Sigmoid colon (tissue), 7 donors: ENCODE measurements around the gene IVD. TPM values are rescaled to one million over a fixed set of nuclear protein-coding genes. Genes with fewer than 3 reads are reported as not detected.

Source experiments
- DNase-seq: peaks from one replicate; pipeline ENCODE4 v3.0.0-alpha.2; 2019
- H3K27ac ChIP-seq, 4 donors: fragments of 200-600 bp; sonication (generic); one replicate each; pipeline ENCODE4 v1.5.1; 2016 to 2019; ENCODE audit warnings: mild to moderate bottlenecking in 1 of 4
- H3K27me3 ChIP-seq, 3 donors: fragments of 200-600 bp; sonication (generic); one replicate each; pipeline ENCODE4 v1.5.1; 2019; ENCODE audit warnings: mild to moderate bottlenecking in 1 of 3
- H3K36me3 ChIP-seq, 4 donors: fragments of 200-600 bp; sonication (generic); one replicate each; pipeline ENCODE4 v1.5.1; 2016 to 2019
- H3K4me1 ChIP-seq, 4 donors: fragments of 200-600 bp; sonication (generic); one replicate each; pipeline ENCODE4 v1.5.1; 2017 to 2019
- H3K4me3 ChIP-seq, 4 donors: fragments of 200-600 bp; sonication (generic); one replicate each; pipeline ENCODE4 v1.5.1; 2017 to 2019; ENCODE audit warnings: mild to moderate bottlenecking in 2 of 4, moderate library complexity in 1 of 4
- H3K9me3 ChIP-seq, 4 donors: fragments of 200-600 bp in 3 of 4; sonication (generic) in 3 of 4; one replicate each; pipeline versions ENCODE4 v1.5.1 to v1.6.1; 2013 to 2019
- EP300 ChIP-seq, 4 donors: sonication (generic); formaldehyde crosslinking; IDR thresholded peaks; one replicate each; pipeline ENCODE4 v1.6.1; 2017; ENCODE audit warnings: antibody characterized with exemption in 4 of 4
- POLR2A ChIP-seq, 2 donors: fragments of 450-650 bp; IDR thresholded peaks; one replicate each; pipeline ENCODE4 v1.6.1; 2016; ENCODE audit warnings: antibody characterized with exemption in 2 of 2, mild to moderate bottlenecking in 2 of 2, moderate library complexity in 2 of 2
- POLR2AphosphoS5 ChIP-seq, 4 donors: sonication (generic); formaldehyde crosslinking; IDR thresholded peaks; one replicate each; pipeline ENCODE4 v1.6.1; 2017; ENCODE audit warnings: antibody characterized with exemption in 4 of 4
- WGBS, 2 donors: extraction: QIAGEN DNeasy Blood & Tissue Kit; methylation state at CpG; one replicate each; pipeline ENCODE4 v1.1.7; 2013; 5-methylcytosine and 5-hydroxymethylcytosine counted together
- intact Hi-C: fragments of 100-400 bp; cut with DNase I; formaldehyde crosslinking; loops from one replicate; pipeline ENCODE4 v1.15.1; 2023
- polyA plus RNA-seq, 3 donors: library from polyadenylated mRNA; stranded (reverse); fragments of 200-250 nt; gene quantifications; one replicate each; pipeline ENCODE4 v1.2.3, GENCODE V29; 2013
- total RNA-seq, 4 donors: library from RNA; depleted of rRNA; stranded (reverse); fragments of >200 nt; gene quantifications; one replicate each; pipeline ENCODE4 v1.1.0, GENCODE V29; 2016
- TF ChIP-seq, protein P1 (sequence below), 4 experiments: fragments of 450-650 bp in 3 of 4; fragments of 200-600 bp in 1 of 4; IDR thresholded peaks; one replicate each; pipeline ENCODE4 v1.5.1; 2016 to 2019; ENCODE audit warnings: antibody characterized with exemption in 4 of 4, mild to moderate bottlenecking in 3 of 4, moderate library complexity in 2 of 4
- donor health status: healthy with polysubstance abuse.
- donor health status: Bipolar disorder and iron deficiency.
- donor health status: healthy.

Gene IVD
- total and polyA plus RNA-seq, 7 donors = 28.8 to 59.9 (median 50.8) TPM

DNA sequence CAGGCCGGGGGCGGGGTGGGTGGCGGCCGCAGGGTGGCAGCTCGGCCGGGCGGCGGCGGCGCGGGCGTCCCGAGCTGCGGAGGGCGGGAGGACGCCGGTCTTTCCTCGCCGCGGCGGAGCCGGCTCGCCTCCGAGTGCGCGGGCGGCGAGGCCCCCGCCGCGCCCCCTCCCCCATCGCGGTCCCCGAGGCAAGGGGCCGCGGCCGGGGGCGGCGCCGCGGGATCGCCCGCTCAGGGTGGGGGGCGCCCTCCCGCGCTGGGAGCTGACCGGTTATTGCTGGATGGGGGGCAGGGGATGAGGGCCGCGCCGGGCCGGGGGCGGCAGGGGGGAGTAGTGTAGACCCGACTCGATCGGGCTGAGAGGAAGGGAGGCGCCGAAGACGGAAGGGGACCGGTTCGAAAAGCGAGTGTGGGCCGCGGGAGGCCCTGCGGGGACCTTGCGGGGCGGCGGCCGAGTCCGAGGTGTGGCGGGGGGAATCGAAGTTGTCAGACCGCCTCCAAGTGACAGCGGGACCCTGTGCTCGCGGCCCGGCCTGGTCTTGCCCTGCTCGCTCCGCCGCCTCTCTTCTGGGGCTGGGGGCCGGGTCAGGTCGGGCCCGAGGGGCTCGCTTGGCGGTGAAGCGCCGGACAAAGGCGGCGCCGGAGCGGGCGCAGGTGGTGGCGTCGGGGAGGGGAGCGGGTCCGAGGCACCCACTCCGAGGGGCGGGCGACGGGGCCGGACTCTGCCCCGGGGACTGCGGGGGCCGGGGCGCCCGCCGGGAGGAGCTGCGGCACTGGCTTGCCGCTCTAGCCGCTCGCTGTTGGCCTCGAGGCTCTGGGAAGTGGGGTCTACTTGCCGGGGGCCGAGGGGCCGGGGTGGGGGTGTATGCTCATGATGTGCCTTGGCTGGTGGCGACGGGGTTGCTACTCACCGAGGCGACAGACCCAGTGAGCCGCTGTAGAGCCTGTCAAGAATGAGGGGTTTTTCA, 36.3 kb downstream of the IVD start:
- Histone ChIP-seq H3K4me3 (peak overlapping the region; percentile 89 to 98 (median 92)), H3K27me3 (peaks cover 6 to 16% (median 10%) of the 10 kb centered on the region in 3 donors), H3K9me3 (no peaks in the 10 kb centered on the region), H3K36me3 (no peaks in the 10 kb centered on the region), H3K4me1 (peaks cover 0 to 59% (median 51%) of the 10 kb centered on the region in 4 donors), H3K27ac (peak overlapping the region; percentile 79 to 85 (median 82))
- WGBS, 2 donors = 1% methylated on average over 119 of the region's 119 CpGs
- no peak for DNase-seq
- intact Hi-C loops = loop anchor here (2.0 to 5.0 kb wide), 3 partner anchors 29 to 125 kb away; partner anchors contain the start of genes CCDC32, CHST14 and RPUSD2
- TF ChIP-seq POLR2AphosphoS5 (IDR thresholded peaks at IDR 0.05) = no peak
- TF ChIP-seq, protein P1, sequence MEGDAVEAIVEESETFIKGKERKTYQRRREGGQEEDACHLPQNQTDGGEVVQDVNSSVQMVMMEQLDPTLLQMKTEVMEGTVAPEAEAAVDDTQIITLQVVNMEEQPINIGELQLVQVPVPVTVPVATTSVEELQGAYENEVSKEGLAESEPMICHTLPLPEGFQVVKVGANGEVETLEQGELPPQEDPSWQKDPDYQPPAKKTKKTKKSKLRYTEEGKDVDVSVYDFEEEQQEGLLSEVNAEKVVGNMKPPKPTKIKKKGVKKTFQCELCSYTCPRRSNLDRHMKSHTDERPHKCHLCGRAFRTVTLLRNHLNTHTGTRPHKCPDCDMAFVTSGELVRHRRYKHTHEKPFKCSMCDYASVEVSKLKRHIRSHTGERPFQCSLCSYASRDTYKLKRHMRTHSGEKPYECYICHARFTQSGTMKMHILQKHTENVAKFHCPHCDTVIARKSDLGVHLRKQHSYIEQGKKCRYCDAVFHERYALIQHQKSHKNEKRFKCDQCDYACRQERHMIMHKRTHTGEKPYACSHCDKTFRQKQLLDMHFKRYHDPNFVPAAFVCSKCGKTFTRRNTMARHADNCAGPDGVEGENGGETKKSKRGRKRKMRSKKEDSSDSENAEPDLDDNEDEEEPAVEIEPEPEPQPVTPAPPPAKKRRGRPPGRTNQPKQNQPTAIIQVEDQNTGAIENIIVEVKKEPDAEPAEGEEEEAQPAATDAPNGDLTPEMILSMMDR (IDR thresholded peaks at IDR 0.05) = peak in 1 of 4 experiments; percentile 11

DNA sequence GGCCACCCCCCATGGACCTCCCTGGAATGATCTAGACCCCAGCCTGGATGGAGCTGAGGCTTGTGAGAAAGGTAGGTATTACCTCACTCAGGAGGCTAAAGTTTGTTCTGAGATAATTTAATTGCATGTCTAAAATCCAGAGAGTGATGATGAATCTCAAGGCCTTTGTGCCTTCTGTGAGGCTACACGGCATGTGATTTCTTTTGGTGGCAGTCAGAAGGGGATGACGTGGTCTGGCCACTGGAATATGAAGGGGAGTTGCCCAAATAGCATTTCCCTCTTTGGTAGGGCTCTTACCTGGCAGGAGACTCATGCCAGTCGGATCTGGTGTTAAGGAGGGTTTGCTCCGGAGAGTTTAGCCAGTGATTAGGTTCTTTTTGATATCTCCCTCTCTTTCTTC, 37.7 kb downstream of the IVD start:
- Histone ChIP-seq H3K4me3 (no peak overlapping the region), H3K27me3 (peaks cover 0 to 2% (median 0%) of the 10 kb centered on the region in 3 donors), H3K4me1 (peaks cover 0 to 56% (median 46%) of the 10 kb centered on the region in 4 donors), H3K36me3 (no peaks in the 10 kb centered on the region), H3K27ac (no peak overlapping the region), H3K9me3 (no peaks in the 10 kb centered on the region)
- DNase-seq = no peak
- WGBS, 2 donors = 82 to 90% methylated on average over 4 of the region's 4 CpGs
- TF ChIP-seq POLR2A (IDR thresholded peaks at IDR 0.05) (no peak), EP300 (IDR thresholded peaks at IDR 0.05) (no peak), POLR2AphosphoS5 (IDR thresholded peaks at IDR 0.05) (no peak)
- TF ChIP-seq, protein P1 (IDR thresholded peaks at IDR 0.05) = no peak
- intact Hi-C loops = loop anchor here (2.0 to 5.0 kb wide), 2 partner anchors 64 to 124 kb away; partner anchors contain the start of genes CCDC32 and RPUSD2

DNA sequence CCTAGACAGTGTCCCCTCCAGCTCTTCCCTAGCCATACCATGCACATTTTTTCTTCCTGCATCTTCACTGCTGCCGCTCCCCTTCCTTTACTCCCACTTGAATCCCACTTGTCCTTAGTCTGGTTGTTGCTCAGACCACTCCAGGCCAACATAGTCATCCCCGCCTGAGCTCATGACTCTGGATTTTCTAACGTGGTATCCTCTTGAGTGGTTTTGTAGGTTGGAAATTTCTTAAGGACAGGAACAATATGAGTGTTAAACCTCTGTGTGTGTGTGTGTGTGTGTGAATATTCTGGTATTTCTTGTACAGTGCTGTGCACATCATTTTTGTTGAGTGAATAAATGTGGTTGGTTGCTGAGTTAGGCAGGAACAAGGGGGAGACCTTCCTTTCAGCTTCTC, 38.3 kb downstream of the IVD start:
- TF ChIP-seq EP300 (IDR thresholded peaks at IDR 0.05) (no peak), POLR2AphosphoS5 (IDR thresholded peaks at IDR 0.05) (no peak), POLR2A (IDR thresholded peaks at IDR 0.05) (no peak)
- TF ChIP-seq, protein P1 (IDR thresholded peaks at IDR 0.05) = no peak
- H3K4me1 ChIP-seq = peaks cover 0 to 57% (median 46%) of the 10 kb centered on the region in 4 donors
- no peak for DNase-seq
- intact Hi-C loops = loop anchor here (2.0 to 5.0 kb wide), 2 partner anchors 63 to 123 kb away; partner anchors contain the start of genes CCDC32 and RPUSD2
- no peaks in the 10 kb centered on the region for H3K36me3 ChIP-seq
- no peak overlapping the region for H3K27ac ChIP-seq
- no peak overlapping the region for H3K4me3 ChIP-seq
- 85 to 90% methylated on average over 3 of the region's 3 CpGs for WGBS, 2 donors
- H3K9me3 ChIP-seq = no peaks in the 10 kb centered on the region
- H3K27me3 ChIP-seq = no peaks in the 10 kb centered on the region

DNA sequence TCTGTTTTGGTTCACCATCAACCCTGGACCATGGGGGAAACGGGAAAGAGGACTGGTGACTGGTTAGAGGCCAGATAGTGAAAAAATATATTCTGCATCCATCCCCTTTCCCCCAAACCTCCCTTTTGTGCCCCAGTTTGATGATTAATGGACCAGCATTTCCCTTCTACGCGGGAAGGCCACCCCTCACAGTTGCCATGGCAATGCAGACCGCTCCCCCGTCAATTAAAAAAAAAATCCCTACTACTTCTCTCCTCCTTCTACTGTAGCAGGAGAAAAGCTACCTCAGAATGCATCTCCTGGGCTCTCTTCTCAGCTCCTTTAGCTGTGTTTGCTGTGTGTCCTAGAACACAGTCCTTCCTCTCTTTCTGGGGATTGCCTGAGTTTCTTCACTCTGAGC, 39.1 kb downstream of the IVD start:
- no peaks in the 10 kb centered on the region for H3K9me3 ChIP-seq
- H3K27me3 ChIP-seq = no peaks in the 10 kb centered on the region
- DNase-seq = no peak
- TF ChIP-seq POLR2A (IDR thresholded peaks at IDR 0.05) (no peak), POLR2AphosphoS5 (IDR thresholded peaks at IDR 0.05) (no peak), EP300 (IDR thresholded peaks at IDR 0.05) (no peak)
- TF ChIP-seq, protein P1 (IDR thresholded peaks at IDR 0.05) = no peak
- H3K36me3 ChIP-seq = no peaks in the 10 kb centered on the region
- intact Hi-C loops = loop anchor here (5.0 kb wide), 1 partner anchor 123 kb away; the partner anchor contains the start of genes CCDC32 and RPUSD2
- H3K27ac ChIP-seq = peak overlapping the region in 1 of 4 donors; percentile 11
- H3K4me3 ChIP-seq = no peak overlapping the region
- WGBS, 2 donors = 80 to 81% methylated on average over 5 of the region's 5 CpGs
- H3K4me1 ChIP-seq = peaks cover 0 to 57% (median 43%) of the 10 kb centered on the region in 4 donors
